Measurements from ENCODE around the gene GRIK1.

Gene GRIK1

GRCh38 chr21:29504751-29505321 is 435.0 kb downstream of the GRIK1 start:
- in situ Hi-C loops (cut with MboI; ENCODE audit: low sequenced_read_pairs): no loop called here

GRCh38 chr21:29501451-29501850 is 438.3 kb downstream of the GRIK1 start:
- in situ Hi-C loops (cut with MboI; ENCODE audit: low sequenced_read_pairs): no loop called here

- in situ Hi-C loops (cut with MboI; ENCODE audit: low sequenced_read_pairs): no loop called here
Measured at GRCh38 chr21:29499734-29500343, 440.0 kb downstream of the GRIK1 start.

- in situ Hi-C loops (cut with MboI; ENCODE audit: low sequenced_read_pairs): no loop called here
Measured at GRCh38 chr21:29499229-29499628, 440.6 kb downstream of the GRIK1 start.

- in situ Hi-C loops (cut with MboI; ENCODE audit: low sequenced_read_pairs): no loop called here
Measured at GRCh38 chr21:29496337-29496736, 443.5 kb downstream of the GRIK1 start.

- in situ Hi-C loops (cut with MboI; ENCODE audit: low sequenced_read_pairs): no loop called here
Measured at GRCh38 chr21:29490016-29490415, 449.8 kb downstream of the GRIK1 start.

GRCh38 chr21:29487154-29487553 is 452.6 kb downstream of the GRIK1 start:
- in situ Hi-C loops (cut with MboI; ENCODE audit: low sequenced_read_pairs): no loop called here
